Measurements from ENCODE around the gene UGT1A6. TPM values are rescaled to one million over a fixed set of nuclear protein-coding genes. Genes with fewer than 3 reads are reported as not detected.

The UGT1A6 gene
- total and polyA plus RNA-seq, 2 of the 13 experiments (the other 11 are each of a cell fraction or from before 2014, with no cell fraction given), result 0.25 TPM; not detected in 1

GRCh38 chr2:233674995-233675394 lies 17.7 kb upstream of the UGT1A6 start (continued):
- no peak for TF ChIP-seq GMEB2 (CRISPR knock-in tag; IDR thresholded peaks at IDR 0.05; ENCODE audit: low read depth)
- no peak for TF ChIP-seq ATAD3A (CRISPR knock-in tag; IDR thresholded peaks at IDR 0.05)
- TF ChIP-seq ZNF740 (CRISPR knock-in tag; IDR thresholded peaks at IDR 0.05), result no peak
- no peak for TF ChIP-seq ZNF879 (CRISPR knock-in tag; IDR thresholded peaks at IDR 0.05)
- TF ChIP-seq ZNF33A (CRISPR knock-in tag; IDR thresholded peaks at IDR 0.05; ENCODE audit: borderline replicate concordance), result no peak
- TF ChIP-seq MTF1 (CRISPR knock-in tag; IDR thresholded peaks at IDR 0.05), result no peak
- TF ChIP-seq PBX2 (CRISPR knock-in tag; IDR thresholded peaks at IDR 0.05), result no peak
- TF ChIP-seq KDM4B (CRISPR knock-in tag; IDR thresholded peaks at IDR 0.05), result no peak

GRCh38 chr2:233676046-233676445 lies 16.6 kb upstream of the UGT1A6 start:
- H3K79me2 ChIP-seq (ENCODE audit: insufficient read depth, low read length), result no peaks in the 10 kb centered on the region
- H3K27ac ChIP-seq (ENCODE audit: extremely low read length, insufficient read depth, low read length), result no peak overlapping the region
- DNase-seq (ENCODE audit: low spot score) (no peak), FAIRE-seq (no peak), ATAC-seq (no peak)
- no peaks in the 10 kb centered on the region for H3K4me1 ChIP-seq (ENCODE audit: insufficient read depth, low read length)
- no peaks in the 10 kb centered on the region for H3K36me3 ChIP-seq (replicated peaks in 1 of 2; ENCODE audit: control insufficient read depth in 1 of 2, insufficient read depth in 2 of 2, low read length in 2 of 2)
- H3K4me2 ChIP-seq (ENCODE audit: low read depth, low read length), result no peak overlapping the region
- BruUV-seq (replicated peaks), result no TSS peak
- no peaks in the 10 kb centered on the region for H3K9me3 ChIP-seq (ENCODE audit: low read length)
- POLR2A ChIA-PET, result no interaction called here
- 45% methylated on average over 2 of the region's 2 CpGs for WGBS (ENCODE audit: low lambda C conversion rate)
- CTCF ChIA-PET (ENCODE audit: low intra/inter-chr PET ratio, low total read pairs), result no interaction called here
- H3K4me3 ChIP-seq (replicated peaks in 1 of 3; ENCODE audit: insufficient read depth in 1 of 3, low read depth in 2 of 3, low read length in 3 of 3), result no peak overlapping the region
- H4K20me1 ChIP-seq (ENCODE audit: insufficient read depth, low read length), result no peaks in the 10 kb centered on the region
- H3K9ac ChIP-seq (ENCODE audit: insufficient read depth, low read depth, low read length), result no peak overlapping the region
- no peak overlapping the region for H2AFZ ChIP-seq (ENCODE audit: low read length)
- intact Hi-C loops (cut with micrococcal nuclease; ENCODE audit: unreplicated experiment) (no loop called here), in situ Hi-C loops (cut with HindIII; ENCODE audit: extremely low pct_ligation_motif_present, low pct_unique_long_range_greater_than_20kb) (no loop called here)
- no peaks in the 10 kb centered on the region for H3K27me3 ChIP-seq (ENCODE audit: control insufficient read depth in 1 of 2, insufficient read depth in 2 of 2, low read length in 2 of 2)
- TF ChIP-seq ZNF276 (CRISPR knock-in tag; IDR thresholded peaks at IDR 0.05; ENCODE audit: low read depth) (no peak), ZBTB4 (CRISPR knock-in tag; IDR thresholded peaks at IDR 0.05; ENCODE audit: borderline replicate concordance) (no peak), ZNF468 (CRISPR knock-in tag; IDR thresholded peaks at IDR 0.05) (no peak), ZNF33A (CRISPR knock-in tag; IDR thresholded peaks at IDR 0.05; ENCODE audit: borderline replicate concordance) (no peak), MATR3 (CRISPR knock-in tag; IDR thresholded peaks at IDR 0.05) (no peak), ZNF256 (CRISPR knock-in tag; conservative IDR thresholded peaks at IDR 0.05) (no peak), GTF2F1 (IDR thresholded peaks at IDR 0.05; ENCODE audit: low read length) (no peak)

All from HepG2 (cell line).